ENCODE data around the gene MYO3A. TPM values are rescaled to one million over a fixed set of nuclear protein-coding genes. Genes with fewer than 3 reads are reported as not detected.

MYO3A gene
- total and polyA plus RNA-seq, 2 experiments from 2014 or later, result 3.0 to 10.7 TPM

GRCh38 chr10:25934621-25935139, 651 bp downstream of the MYO3A start:
- DNase-seq (ENCODE audit: low spot score), result peak; percentile 57
- Mint-ChIP-seq H3K27me3 (ENCODE audit: insufficient read depth, low read depth, poor library complexity) (peaks cover 14% of the 10 kb centered on the region), H3K4me3 (peak overlapping the region; percentile 81), H3K36me3 (ENCODE audit: low read depth) (no peaks in the 10 kb centered on the region), H3K27ac (peak overlapping the region; percentile 46), H3K9me3 (no peaks in the 10 kb centered on the region), H3K4me1 (peaks cover 5% of the 10 kb centered on the region)
- Histone ChIP-seq H3K4me2 (peak overlapping the region; percentile 89), H3F3A (replicated peaks; ENCODE audit: low read depth) (no peaks in the 10 kb centered on the region; the same call in 1 of the 2 replicates), H2AFZ (peak overlapping the region; percentile 96), H3K27me3 (ENCODE audit: insufficient read depth) (peaks cover 9% of the 10 kb centered on the region), H3K9me2 (ENCODE audit: insufficient read depth) (no peaks in the 10 kb centered on the region), H4K20me1 (replicated peaks; ENCODE audit: insufficient read depth) (no peaks in the 10 kb centered on the region), H3K4me3 (peak overlapping the region; percentile 74), H3K36me3 (ENCODE audit: insufficient read depth) (no peaks in the 10 kb centered on the region; the same call in 1 of the 2 replicates), H3K79me2 (replicated peaks; ENCODE audit: insufficient read depth) (no peaks in the 10 kb centered on the region), H3K27ac (ENCODE audit: low read depth) (no peak overlapping the region), H3K4me1 (ENCODE audit: insufficient read depth) (peaks cover 6% of the 10 kb centered on the region)
- peak; percentile 58 for ATAC-seq
- TF ChIP-seq, protein P1, sequence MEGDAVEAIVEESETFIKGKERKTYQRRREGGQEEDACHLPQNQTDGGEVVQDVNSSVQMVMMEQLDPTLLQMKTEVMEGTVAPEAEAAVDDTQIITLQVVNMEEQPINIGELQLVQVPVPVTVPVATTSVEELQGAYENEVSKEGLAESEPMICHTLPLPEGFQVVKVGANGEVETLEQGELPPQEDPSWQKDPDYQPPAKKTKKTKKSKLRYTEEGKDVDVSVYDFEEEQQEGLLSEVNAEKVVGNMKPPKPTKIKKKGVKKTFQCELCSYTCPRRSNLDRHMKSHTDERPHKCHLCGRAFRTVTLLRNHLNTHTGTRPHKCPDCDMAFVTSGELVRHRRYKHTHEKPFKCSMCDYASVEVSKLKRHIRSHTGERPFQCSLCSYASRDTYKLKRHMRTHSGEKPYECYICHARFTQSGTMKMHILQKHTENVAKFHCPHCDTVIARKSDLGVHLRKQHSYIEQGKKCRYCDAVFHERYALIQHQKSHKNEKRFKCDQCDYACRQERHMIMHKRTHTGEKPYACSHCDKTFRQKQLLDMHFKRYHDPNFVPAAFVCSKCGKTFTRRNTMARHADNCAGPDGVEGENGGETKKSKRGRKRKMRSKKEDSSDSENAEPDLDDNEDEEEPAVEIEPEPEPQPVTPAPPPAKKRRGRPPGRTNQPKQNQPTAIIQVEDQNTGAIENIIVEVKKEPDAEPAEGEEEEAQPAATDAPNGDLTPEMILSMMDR (conservative IDR thresholded peaks at IDR 0.05; ENCODE audit: low read depth in 2 of 2), result peak; percentile 46 to 58
- TF ChIP-seq ETS1 (IDR thresholded peaks at IDR 0.05), result no peak

- no peaks in the 10 kb centered on the region for H3K36me3 Mint-ChIP-seq (ENCODE audit: low read depth)
- Histone ChIP-seq H3K9me2 (ENCODE audit: insufficient read depth) (no peaks in the 10 kb centered on the region), H3K79me2 (replicated peaks; ENCODE audit: insufficient read depth) (no peaks in the 10 kb centered on the region), H3K36me3 (ENCODE audit: insufficient read depth) (no peaks in the 10 kb centered on the region), H3K4me3 (no peak overlapping the region), H3K4me1 (ENCODE audit: insufficient read depth) (peaks cover 6% of the 10 kb centered on the region), H3K27me3 (ENCODE audit: insufficient read depth) (peaks cover 2% of the 10 kb centered on the region), H3K27ac (ENCODE audit: low read depth) (no peak overlapping the region), H4K20me1 (replicated peaks; ENCODE audit: insufficient read depth) (no peaks in the 10 kb centered on the region), H2AFZ (no peak overlapping the region), H3F3A (replicated peaks; ENCODE audit: low read depth) (no peaks in the 10 kb centered on the region; the same call in 1 of the 2 replicates), H3K4me2 (no peak overlapping the region)
- peaks cover 8% of the 10 kb centered on the region for H3K27me3 Mint-ChIP-seq (ENCODE audit: insufficient read depth, low read depth, poor library complexity)
- peaks cover 5% of the 10 kb centered on the region for H3K4me1 Mint-ChIP-seq
- H3K27ac Mint-ChIP-seq, result 0 out of 2 replicates have a peak overlapping the region, but pooled peaks have one; percentile 3
- H3K9me3 Mint-ChIP-seq, result no peaks in the 10 kb centered on the region
- H3K4me3 Mint-ChIP-seq, result no peak overlapping the region
- DNase-seq (ENCODE audit: low spot score) (no peak), ATAC-seq (no peak)
- TF ChIP-seq STAT1 (IDR thresholded peaks at IDR 0.05; ENCODE audit: unreplicated experiment) (no peak), ZNF331 (CRISPR knock-in tag; IDR thresholded peaks at IDR 0.05; ENCODE audit: low read depth) (no peak), ZNF114 (CRISPR knock-in tag; IDR thresholded peaks at IDR 0.05) (no peak), CREB1 (CRISPR knock-in tag; IDR thresholded peaks at IDR 0.05; ENCODE audit: low read depth) (no peak), EZH2 (IDR thresholded peaks at IDR 0.05; ENCODE audit: low read depth, unreplicated experiment) (no peak), EZH2phosphoT487 (IDR thresholded peaks at IDR 0.05; ENCODE audit: unreplicated experiment) (no peak), JUNB (IDR thresholded peaks at IDR 0.05; ENCODE audit: unreplicated experiment) (no peak), ETS1 (IDR thresholded peaks at IDR 0.05) (no peak)
- TF ChIP-seq, protein P2, sequence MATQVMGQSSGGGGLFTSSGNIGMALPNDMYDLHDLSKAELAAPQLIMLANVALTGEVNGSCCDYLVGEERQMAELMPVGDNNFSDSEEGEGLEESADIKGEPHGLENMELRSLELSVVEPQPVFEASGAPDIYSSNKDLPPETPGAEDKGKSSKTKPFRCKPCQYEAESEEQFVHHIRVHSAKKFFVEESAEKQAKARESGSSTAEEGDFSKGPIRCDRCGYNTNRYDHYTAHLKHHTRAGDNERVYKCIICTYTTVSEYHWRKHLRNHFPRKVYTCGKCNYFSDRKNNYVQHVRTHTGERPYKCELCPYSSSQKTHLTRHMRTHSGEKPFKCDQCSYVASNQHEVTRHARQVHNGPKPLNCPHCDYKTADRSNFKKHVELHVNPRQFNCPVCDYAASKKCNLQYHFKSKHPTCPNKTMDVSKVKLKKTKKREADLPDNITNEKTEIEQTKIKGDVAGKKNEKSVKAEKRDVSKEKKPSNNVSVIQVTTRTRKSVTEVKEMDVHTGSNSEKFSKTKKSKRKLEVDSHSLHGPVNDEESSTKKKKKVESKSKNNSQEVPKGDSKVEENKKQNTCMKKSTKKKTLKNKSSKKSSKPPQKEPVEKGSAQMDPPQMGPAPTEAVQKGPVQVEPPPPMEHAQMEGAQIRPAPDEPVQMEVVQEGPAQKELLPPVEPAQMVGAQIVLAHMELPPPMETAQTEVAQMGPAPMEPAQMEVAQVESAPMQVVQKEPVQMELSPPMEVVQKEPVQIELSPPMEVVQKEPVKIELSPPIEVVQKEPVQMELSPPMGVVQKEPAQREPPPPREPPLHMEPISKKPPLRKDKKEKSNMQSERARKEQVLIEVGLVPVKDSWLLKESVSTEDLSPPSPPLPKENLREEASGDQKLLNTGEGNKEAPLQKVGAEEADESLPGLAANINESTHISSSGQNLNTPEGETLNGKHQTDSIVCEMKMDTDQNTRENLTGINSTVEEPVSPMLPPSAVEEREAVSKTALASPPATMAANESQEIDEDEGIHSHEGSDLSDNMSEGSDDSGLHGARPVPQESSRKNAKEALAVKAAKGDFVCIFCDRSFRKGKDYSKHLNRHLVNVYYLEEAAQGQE (IDR thresholded peaks at IDR 0.05; ENCODE audit: unreplicated experiment), result no peak
Observed at GRCh38 chr10:25938405-25938804, 4.4 kb downstream of the MYO3A start.
